A549 (cell line): ENCODE measurements around the gene CEP128.

Experiments used
- MAZ ChIP-seq: fragments of 150-350 bp; IDR thresholded peaks from 2 replicates; pipeline ENCODE4 v1.6.1; 2014; ENCODE audit warnings: antibody characterized with exemption, low read depth, low read length, borderline replicate concordance
- PHF8 ChIP-seq: fragments of 200-600 bp; sonication (generic); IDR thresholded peaks from 2 replicates; pipeline ENCODE4 v1.6.1; 2016; ENCODE audit warnings: low read depth, mild to moderate bottlenecking, antibody characterized with exemption, moderate library complexity, borderline replicate concordance
- ZNF302 ChIP-seq: fragments of 250-450 bp; sonication (Bioruptor Pico); IDR thresholded peaks from 2 replicates; pipeline ENCODE4 v1.9.0; 2021; ENCODE audit warnings: inconsistent platforms, mild to moderate bottlenecking, moderate library complexity

GRCh38 chr14:80456209-80456608, 485.3 kb downstream of the CEP128 start:
- TF ChIP-seq PHF8, result no peak
- TF ChIP-seq MAZ, result no peak
- no peak for TF ChIP-seq ZNF302
